ENCODE measurements around the gene BNIPL. TPM values are rescaled to one million over a fixed set of nuclear protein-coding genes. Genes with fewer than 3 reads are reported as not detected.

Gene BNIPL
- total and polyA plus RNA-seq, 2 of the 13 experiments (the other 11 are each of a cell fraction or from before 2014, with no cell fraction given): 0.40 to 1.1 TPM

- ChIA-PET CTCF (ENCODE audit: low intra/inter-chr PET ratio, low total read pairs) (interaction anchor here (1.7 kb wide), 1 partner anchor 24 kb away, joined by 7 read pairs; no protein-coding TSS in a partner anchor), POLR2A (interaction anchor here (0.8 to 9.1 kb wide), 5 partner anchors 9 to 36 kb away, joined by 3 to 150 read pairs (median 5); partner anchors contain the start of gene ANXA9)
- H4K20me1 ChIP-seq (ENCODE audit: insufficient read depth, low read length): no peaks in the 10 kb centered on the region
- no peak for DNase-seq (ENCODE audit: low spot score)
- H3K9me3 ChIP-seq (ENCODE audit: low read length): no peaks in the 10 kb centered on the region
- no peak overlapping the region for H3K9ac ChIP-seq (ENCODE audit: insufficient read depth, low read depth, low read length)
- peak overlapping the region; percentile 65 for H3K4me2 ChIP-seq (ENCODE audit: low read depth, low read length)
- H3K27me3 ChIP-seq (ENCODE audit: control insufficient read depth in 1 of 2, insufficient read depth in 2 of 2, low read length in 2 of 2): no peaks in the 10 kb centered on the region; a peak in 1 of 5 replicates
- intact Hi-C loops (cut with micrococcal nuclease; ENCODE audit: unreplicated experiment): no loop called here
- FAIRE-seq: no peak
- peaks cover 64% of the 10 kb centered on the region for H3K4me1 ChIP-seq (ENCODE audit: insufficient read depth, low read length)
- peaks cover 7 to 26% of the 10 kb centered on the region in 2 experiments; a peak in 4 of 5 replicates for H3K36me3 ChIP-seq (replicated peaks in 1 of 2; ENCODE audit: control insufficient read depth in 1 of 2, insufficient read depth in 2 of 2, low read length in 2 of 2)
- H2AFZ ChIP-seq (ENCODE audit: low read length): no peak overlapping the region
- TF ChIP-seq MED13 (CRISPR knock-in tag; IDR thresholded peaks at IDR 0.05): no peak
- TF ChIP-seq SAP130 (CRISPR knock-in tag; IDR thresholded peaks at IDR 0.05; ENCODE audit: low read depth): no peak
- TF ChIP-seq GRHL1 (CRISPR knock-in tag; conservative IDR thresholded peaks at IDR 0.05): no peak
- TF ChIP-seq ZBTB14 (CRISPR knock-in tag; IDR thresholded peaks at IDR 0.05): no peak
- TF ChIP-seq ZFP36 (IDR thresholded peaks at IDR 0.05; ENCODE audit: borderline replicate concordance, low read depth, low read length, partially characterized antibody): no peak
- TF ChIP-seq ZNF557 (CRISPR knock-in tag; IDR thresholded peaks at IDR 0.05): no peak
- no peak for TF ChIP-seq PAF1 (CRISPR knock-in tag; IDR thresholded peaks at IDR 0.05)
- no peak for TF ChIP-seq ZNF563 (CRISPR knock-in tag; IDR thresholded peaks at IDR 0.05)
- TF ChIP-seq DDIT3 (CRISPR knock-in tag; IDR thresholded peaks at IDR 0.05): no peak
- no peak for TF ChIP-seq TGIF2 (CRISPR knock-in tag; IDR thresholded peaks at IDR 0.05)
- TF ChIP-seq SP1 (IDR thresholded peaks at IDR 0.05): no peak
- TF ChIP-seq SP1 (CRISPR knock-in tag; IDR thresholded peaks at IDR 0.05): no peak
- TF ChIP-seq ZNF710 (CRISPR knock-in tag; IDR thresholded peaks at IDR 0.05; ENCODE audit: borderline replicate concordance): no peak
- TF ChIP-seq ZNF383 (CRISPR knock-in tag; IDR thresholded peaks at IDR 0.05; ENCODE audit: borderline replicate concordance): no peak
- TF ChIP-seq ZNF234 (CRISPR knock-in tag; conservative IDR thresholded peaks at IDR 0.05): no peak
- TF ChIP-seq CEBPG (CRISPR knock-in tag; IDR thresholded peaks at IDR 0.05): no peak
- no peak for TF ChIP-seq ZNF225 (CRISPR knock-in tag; IDR thresholded peaks at IDR 0.05)
- no peak for TF ChIP-seq NR2F6 (IDR thresholded peaks at IDR 0.05)
- no peak for TF ChIP-seq NR2F6 (CRISPR knock-in tag; IDR thresholded peaks at IDR 0.05)
- TF ChIP-seq THAP11 (CRISPR knock-in tag; IDR thresholded peaks at IDR 0.05): no peak
- no peak for TF ChIP-seq SMC3 (IDR thresholded peaks at IDR 0.05; ENCODE audit: low read length)
- peak overlapping the region; percentile 36 for H3K27ac ChIP-seq (ENCODE audit: extremely low read length, insufficient read depth, low read length)
- H3K4me3 ChIP-seq (replicated peaks in 1 of 3; ENCODE audit: insufficient read depth in 1 of 3, low read depth in 2 of 3, low read length in 3 of 3): no peak overlapping the region; a peak in 1 of 6 replicates
- ATAC-seq: no peak
- no TSS peak for BruUV-seq (replicated peaks)
- peaks cover 15% of the 10 kb centered on the region for H3K79me2 ChIP-seq (ENCODE audit: insufficient read depth, low read length)
- in situ Hi-C loops (cut with HindIII; ENCODE audit: extremely low pct_ligation_motif_present, low pct_unique_long_range_greater_than_20kb): no loop called here
These were observed 33.2 kb upstream of the BNIPL start for GRCh38 chr1:151003180-151003579.
